Activated CD4-positive, CD25-positive, alpha-beta regulatory T cell (primary cell): Measurements from ENCODE around the gene AKR7A2.

ENCODE experiments used
- DNase-seq, 4 experiments: peaks; one replicate each; lab custom pipeline; 2025; lab: John Stamatoyannopoulos, UW

The AKR7A2 gene

DNA sequence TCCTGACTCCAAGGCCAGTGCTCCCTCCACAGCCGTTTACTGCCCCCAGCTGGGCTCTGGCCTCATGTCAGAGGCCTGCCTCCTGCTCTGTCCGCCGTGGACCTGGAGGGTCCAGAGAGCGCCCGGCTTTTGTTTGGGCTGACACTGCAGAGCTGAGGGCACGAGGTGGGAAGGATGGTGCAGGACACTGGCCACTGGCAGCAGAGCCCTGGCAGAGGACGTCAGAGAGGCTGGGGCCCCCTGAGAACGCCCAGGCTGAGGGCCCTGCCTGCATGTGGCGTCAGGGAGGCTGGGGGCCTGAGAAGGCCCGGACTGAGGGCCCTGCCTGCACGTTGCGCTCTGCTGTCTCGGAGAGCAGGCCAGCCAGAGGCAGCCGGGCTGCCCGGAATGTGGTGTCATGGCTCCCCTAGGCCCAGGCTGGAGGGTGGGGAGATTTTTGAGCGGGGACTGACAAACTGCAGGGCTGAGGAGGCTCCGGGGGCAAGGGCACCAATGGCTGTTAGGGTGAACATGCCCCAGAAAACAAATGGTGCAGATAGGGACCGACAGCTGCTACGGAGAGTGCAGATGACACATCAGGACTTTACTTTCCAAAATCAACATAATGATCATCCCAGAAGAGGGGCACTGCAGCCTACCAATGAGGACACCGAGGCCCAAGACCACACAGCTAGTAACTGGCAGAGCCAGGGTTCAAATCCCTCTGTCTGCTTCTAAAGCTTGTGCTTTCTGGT is 31.8 kb upstream of the AKR7A2 start:
- DNase-seq, result no peak

DNA sequence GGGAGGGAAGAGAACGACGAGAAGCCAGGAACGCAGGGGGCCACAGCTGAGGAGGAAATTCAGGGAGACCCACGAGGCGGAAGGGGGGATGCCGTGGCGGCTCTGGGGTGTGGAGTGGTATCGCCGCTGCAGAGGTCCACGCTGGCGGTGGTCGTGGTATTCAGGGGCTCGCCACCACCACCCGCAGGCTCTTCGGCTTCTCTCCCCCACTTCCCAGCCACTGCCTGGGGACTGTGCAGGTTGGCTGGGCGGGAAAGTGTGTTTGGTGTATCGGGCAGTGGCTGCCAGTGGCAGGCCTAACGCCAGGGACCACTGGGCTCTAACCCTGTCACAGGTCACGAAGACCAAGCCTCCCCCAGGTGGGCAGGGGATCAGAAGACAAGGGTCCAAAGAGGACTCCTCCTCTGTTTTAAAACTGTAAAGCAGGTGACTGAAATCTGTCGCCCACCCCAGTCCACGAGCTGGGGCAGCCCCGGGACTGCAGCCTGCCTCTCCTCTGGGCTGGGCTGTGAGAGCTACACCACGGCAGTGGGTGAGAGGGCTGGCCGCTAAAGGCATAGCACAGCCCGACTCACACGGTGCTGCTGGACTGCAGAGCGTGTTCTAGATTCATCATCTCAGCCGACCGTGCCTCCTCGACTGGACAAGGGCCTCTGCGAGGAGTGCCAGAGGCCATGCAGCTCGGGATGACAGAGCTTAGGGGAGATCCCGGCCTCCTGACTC is 31.1 kb upstream of the AKR7A2 start:
- no peak for DNase-seq

DNA sequence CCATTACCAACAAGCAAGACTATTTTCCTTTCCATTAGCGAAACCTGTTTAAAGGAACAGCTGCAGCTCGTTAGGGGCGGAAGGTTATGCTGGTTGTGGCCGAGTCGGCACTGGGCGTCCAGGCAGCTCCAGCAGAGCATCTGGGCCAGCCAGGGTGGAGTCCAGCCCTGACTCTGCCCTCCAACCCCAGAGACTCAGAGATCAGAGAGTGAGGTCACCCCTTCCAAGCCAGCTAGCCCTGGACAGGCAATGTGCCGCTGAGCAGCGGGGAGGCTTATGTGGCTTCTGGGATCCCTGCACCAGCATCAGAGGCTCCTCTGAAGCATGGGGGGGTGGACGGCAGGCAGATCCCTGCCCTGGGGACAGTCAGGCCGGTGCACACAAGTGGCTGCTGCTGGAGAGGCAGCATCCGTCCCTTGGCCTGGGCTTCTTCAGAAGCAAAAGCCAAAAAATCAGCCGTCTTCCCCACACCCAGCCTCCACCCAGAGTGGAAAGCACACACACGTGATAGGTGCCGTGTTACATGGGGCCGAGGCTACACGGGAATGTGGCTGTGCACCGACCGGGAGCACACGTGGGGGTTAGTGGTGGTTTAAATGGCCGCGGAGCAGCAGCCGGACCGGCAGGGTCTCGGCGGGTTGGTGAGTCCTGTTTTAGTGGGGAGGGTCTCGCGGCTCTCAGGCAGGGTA is 30.3 kb upstream of the AKR7A2 start:
- DNase-seq, result no peak

DNA sequence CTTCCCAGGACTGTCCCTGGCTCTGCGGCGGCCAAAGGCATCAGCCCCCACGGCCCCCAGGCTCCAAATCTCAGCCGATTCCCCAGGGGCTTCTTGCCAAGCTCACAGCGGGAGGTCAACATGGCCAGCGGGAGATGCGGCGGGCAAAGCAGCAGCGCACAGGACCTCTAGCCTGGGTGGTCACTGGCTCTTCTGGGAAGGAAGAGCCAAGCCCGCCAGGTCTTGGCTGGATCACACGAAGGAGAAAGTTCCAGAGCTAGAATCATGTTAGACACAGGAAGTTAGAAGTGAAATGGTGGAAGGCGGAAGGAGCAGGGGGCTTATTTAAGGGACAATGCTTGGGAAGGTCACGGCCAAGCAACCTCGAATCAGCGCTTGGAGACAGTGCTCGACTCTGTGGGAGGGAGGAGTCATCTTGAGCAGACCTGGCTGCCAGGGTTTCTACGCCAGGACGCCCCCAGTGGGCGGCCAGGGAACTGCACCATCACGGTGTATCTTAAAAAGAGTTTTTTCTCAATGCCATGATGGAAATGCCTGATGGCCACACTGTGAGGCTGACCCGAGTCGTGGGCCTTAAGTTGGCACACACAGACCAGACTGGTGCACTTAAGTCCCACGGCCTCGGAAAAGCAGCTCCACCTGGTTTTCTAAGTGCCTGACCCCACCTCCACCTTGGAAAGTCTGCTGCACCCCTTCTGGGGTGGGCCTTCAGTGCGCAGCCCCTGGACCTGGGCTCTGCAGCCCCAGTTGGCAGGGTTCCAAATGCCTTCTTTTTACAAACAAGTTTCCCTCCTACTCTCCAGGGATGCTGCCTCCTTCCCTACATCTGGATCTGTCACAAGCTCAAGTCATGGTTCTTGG is 29.5 kb upstream of the AKR7A2 start:
- peak; percentile 41 to 64 (median 53) for DNase-seq

DNA sequence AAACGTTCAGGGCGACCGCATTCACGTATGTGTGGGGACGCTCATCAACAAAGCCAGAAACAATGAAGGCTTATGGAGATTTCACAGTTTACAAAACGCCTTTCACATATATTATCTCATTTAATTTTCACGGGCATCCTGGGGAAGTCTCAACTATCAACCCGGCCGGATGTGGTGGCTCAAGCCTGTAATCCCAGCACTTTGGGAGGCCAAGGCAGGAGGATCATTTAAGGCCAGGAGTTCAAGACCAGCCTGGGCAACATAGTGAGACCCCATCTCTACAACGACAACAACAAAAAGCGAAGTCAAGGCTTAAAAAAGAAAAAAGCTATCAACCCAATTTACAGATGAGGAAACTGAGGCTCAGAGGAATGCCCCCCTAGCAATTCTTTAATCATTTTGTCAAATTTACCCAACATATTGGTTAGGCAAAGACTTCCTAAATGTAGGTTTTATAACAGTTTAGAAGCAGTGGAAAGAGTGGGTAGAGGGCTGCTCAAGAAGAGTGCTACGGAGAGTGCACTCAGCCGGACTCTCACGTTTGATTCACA is 28.5 kb upstream of the AKR7A2 start:
- DNase-seq, result no peak

DNA sequence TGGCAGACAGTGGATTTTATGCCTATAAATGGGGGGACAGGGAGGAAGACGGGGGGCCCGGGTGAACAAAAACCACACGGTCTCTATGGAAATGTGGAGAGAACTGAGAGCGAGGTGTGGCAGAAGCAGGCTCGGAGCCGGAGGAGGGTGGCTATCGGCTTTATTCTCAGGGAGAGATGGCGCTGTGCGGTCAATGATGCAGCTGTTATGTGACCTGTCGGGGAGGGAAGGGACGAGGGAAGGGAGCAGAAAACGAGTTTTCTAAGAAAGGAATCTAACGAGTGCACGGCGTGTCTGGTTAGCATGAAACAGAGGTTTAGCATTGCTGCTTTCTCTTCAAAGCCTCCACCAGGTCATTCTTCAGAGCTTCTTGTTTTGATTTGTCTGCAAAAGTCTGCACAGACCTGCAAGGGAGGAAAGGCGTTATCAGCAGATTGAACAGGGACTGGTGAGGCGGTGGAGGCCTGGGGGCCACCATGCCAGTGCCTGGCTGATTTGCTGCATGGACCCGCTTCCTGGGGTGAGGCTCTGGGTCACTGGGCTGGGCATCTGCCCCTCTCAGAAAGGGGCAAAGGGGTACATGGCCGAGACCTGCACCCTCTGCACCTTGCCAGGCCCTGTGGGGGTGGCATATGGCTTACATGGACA is 27.4 kb upstream of the AKR7A2 start:
- no peak for DNase-seq

DNA sequence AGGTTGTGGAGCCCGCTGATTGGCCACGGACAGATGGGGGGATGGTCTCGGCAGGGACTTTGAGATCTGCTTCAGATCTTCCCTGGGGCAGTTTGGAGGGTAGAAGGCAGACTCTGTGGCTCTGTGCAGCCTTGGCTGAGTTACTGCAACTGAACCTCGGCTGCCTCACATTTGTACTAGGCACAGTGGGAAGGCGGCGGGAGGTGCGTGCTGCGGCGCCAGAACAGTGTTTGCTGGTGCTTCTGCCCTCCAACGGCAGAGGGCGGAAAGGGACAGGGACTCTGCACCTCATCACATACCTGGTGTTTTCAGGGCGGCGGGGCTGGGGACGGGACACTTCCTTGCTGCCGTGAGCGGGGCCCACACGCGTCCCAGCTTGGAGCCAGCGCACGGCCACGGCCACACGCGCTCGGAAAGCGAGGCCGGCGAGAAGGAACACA is 26.4 kb upstream of the AKR7A2 start:
- DNase-seq, result no peak

DNA sequence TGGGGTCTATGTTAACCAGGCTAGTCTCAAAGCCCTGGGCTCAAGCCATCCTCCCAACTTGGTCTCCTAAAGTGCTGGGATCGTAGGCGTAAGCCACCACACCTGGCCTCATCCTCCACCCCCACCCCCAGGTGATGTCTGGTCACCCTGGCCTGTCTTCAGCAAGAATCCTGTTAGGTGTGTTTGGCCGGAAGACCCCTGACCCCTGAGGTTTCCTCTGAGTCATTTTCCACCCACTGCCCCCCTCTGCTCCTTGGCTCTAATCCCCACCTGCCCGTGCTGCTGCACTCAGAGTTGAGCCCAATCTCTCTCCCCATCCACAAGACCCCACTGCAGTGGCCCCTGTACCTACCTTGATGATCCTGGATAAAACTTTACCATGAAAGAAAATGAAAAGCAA is 25.3 kb upstream of the AKR7A2 start:
- no peak for DNase-seq

DNA sequence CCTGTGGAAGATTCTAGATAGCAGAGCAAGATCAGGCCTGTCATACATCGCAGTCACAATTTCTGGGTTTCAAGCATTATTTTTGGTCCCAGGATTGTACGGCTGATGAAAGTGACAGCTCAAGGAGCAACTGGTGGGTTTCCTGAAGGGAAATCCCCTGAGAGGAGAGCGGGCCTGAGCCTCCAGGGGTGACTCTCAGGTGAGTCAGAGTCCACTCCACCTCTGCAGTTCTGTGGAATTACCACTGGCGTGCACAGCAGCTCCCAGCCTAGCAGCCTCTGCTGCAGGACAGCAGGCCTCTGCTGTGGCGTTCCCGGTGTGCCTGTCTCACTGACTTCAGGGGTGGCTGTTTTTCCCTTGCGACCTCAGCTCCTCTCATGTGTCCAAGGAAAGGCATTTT is 24.6 kb upstream of the AKR7A2 start:
- peak in 1 of 4 experiments; percentile 19 for DNase-seq

DNA sequence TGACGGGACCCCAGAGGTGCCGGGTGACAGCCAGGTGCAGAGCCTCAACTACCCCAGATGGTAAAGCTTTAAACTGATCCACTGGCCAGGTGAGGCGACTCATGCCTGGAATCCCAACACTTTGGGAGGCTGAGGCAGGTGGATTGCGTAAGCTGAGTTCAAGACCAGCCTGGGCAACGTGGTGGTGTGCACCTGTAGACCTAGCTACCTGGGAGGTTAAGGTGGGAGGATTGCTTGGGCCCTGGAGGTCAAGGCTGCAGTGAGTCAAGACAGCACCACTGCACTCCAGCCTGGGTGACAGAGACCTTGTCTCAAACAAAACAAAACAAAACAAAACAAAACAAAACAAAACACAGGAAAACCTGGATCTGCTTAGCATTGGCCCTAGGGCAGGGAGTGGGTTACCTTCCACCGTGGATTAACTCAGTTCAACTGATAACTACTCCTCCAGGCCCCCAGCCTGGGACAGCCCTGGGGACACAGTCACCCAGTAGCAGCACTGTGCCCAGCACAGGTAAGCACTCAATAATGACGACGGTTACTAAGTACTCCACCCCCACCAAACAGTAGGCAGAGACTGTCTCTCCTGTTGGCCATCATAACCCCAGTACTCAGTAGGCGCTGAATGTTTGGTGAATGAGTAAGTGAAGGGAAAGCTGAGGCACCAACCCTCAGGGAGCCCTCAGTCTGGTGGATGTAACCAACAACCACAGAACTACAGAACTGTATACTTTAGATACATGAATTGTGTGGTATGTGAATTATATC is 21.8 kb upstream of the AKR7A2 start:
- no peak for DNase-seq

DNA sequence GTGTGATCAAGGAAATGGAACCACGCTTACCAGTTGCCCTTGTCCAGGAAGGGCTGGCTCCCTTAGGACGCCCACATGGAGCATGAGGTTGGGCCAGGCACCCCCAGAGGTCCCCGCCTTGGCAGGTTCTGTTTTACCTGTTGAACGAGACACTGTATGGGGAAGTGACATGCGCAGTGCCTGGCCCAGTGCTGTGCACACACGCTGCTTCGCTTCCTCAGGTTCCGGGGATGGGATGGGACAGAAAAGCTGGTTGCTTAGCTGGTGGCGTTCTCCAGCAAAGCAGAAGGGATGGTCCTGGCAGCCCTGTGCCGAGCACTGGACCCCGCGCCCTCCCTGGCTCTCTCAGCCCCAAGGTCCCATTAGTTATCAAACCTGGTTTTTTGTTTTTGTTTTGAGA is 20.9 kb upstream of the AKR7A2 start:
- DNase-seq, result no peak

DNA sequence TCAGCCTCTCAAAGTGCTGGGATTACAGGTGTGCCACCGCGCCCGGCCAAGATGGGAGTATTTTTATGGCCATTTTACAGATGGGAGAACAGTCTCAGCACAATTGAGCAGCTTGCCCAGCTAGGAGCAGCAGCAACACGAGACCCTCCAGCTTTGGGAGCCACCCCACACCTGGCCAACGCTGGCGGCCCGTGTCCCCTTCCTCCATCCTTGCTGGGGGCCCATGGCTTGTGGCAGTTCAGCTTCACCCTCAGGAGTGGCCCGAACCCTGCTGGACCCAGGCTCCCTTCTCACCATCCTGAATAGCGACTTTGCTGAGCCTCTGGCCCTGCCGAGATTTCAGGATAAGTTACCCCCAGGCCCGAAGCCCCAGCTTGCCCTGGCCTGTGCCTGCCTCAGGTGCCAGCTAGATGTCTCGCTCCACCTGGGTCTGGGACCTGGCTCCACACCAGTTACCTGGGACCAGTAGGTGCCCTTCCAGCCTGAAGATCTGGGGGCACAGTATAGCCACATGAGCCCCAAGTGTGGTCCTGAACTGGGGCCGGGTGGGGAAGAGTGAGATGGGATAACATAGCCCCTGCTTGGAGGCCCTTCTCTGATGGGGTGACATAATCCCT is 19.4 kb upstream of the AKR7A2 start:
- no peak for DNase-seq

DNA sequence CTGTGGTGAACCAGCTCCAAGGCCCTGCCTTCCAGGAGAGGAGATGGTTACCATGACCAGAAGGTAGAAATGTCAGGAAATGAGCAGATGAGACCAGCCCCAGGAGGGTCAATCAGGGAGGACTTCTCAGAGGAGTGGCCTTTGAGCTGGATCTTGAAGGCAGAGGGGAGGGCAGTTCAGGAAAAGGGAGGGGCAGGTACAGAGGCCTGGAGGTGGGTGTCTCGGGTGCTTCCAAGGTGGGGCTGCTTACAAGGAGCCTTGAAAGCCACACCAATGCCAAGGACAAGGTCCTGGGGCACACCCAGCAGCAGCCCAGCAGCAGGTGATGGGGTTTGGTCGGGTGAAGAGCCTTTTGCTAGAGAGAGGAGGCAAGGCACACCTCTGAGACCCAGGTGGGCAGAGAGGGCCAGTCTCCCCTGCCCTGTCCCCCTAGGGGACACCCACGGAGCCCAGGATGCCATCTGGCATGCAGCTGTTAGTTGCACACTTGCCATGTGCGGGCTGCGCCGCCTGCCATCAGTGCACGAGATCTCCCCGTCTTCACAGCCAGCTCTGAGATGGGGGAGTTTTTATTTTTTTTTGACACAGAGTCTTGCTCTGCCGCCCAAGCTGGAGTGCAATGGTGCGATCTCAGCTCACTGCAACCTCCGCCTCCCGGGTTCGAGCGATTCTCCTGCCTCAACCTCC is 18.6 kb upstream of the AKR7A2 start:
- no peak for DNase-seq

DNA sequence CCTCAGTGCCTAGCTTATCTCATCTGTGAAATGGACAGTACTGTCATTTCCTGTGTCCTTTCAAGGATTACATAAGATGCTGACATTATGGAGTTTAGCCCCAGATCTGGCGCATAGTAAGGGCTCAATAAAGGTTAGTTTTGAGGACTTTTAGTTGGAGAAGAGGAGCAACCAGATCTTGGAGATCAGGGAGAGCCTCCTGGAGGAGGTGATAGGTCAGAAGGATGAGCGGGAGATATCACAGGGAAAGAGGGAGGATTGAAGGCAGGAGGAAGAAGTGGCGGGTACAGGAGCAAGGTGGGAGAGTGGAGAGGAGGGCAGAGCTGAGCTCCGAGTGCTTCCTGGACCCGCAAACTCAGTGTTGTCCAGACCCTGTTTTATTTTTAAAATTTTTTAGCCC is 17.7 kb upstream of the AKR7A2 start:
- no peak for DNase-seq

DNA sequence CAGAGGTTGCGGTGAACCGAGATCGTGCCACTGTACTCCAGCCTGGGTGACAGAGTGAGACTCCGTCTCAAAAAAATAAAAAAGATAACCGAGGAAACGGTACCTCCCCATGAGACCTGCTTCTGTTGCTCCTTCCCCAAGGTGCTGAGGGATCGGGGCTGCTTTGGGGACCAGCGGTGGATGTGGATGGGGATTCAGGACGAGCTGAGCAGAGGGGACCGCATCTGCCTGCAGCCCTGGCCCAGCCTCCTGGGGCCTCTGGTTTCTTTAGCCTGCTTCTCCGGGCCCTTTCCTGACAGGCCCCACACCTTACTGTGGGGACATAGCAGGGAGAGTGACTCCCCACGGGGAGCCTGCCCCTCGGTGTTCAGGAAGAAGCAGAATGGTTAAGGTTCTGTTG is 17.2 kb upstream of the AKR7A2 start:
- DNase-seq, result no peak

DNA sequence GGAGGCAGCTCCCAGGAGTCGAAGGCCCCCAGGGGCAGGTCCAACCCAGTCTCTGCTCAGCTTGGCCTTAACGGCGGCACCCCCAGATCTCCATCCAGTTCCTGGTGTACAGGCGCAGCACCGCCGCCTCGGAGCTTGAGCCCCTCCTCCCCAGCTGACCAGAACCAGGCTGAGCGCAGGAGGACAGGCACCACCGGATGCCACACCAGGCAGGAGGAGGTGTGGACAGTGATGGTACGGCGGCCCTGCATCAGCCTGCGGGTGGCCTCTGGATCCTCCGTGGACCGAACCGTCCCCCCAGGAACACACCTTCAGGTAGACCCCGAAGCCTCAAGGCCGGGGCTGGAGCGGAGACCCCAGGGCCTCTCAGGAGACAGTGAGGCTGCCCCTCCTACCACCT is 16.5 kb upstream of the AKR7A2 start:
- no peak for DNase-seq

DNA sequence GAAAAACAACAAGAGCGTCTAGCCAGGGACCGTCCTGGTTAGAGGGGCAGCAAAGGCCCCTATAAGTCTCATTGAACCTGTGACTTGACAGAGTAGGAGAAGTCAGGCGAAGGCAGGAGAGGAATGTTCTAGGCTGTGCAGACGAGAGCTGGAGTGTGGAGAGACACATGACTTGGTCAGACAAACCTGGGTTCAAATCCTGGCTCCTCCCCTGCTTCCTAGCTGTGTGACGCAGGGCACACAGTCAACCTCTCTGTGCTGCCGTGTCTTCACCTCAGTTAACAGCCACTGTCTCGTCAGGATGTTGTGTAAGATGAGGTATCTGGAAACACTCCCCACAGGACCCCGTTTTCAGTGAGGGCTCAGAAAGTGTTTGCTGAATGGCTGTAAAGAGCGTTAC is 15.8 kb upstream of the AKR7A2 start:
- no peak for DNase-seq

DNA sequence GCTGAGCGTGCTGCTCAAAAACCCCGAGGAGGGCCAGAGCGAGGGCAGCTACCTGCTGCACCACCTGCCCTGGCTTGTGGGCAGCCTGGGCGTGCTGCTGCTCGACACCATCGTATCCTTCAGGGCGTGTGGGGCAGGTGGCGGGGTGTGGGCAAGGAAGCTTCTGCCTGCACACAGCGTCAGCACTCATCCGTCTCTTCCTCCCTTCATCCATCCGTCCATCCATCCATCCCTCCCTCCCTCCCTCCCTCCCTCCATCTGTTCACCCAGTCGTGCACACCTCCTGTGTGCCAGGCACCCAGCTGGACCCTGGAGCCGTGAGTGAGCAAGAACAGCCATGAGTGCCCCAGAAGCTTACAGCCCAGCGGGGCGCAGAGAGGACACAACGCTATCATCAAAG is 15.4 kb upstream of the AKR7A2 start:
- no peak for DNase-seq

DNA sequence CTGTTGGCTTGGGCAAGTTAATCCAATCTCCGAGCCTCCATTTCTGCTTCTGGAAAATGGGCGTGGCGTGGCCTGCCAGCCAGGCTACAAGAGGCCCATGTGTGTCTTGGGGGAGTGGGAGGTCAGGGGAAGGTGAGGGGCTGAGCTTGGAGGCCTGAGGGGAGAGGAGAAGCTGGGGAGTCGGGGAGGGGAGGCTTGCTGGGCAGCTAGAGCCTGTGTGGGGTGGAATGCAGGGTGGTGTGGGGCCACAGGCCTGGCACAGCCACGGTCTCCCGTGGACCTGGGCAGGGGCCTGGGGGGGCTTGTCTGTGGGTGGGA is 14.8 kb upstream of the AKR7A2 start:
- DNase-seq, result no peak
